H1 (cell line): ENCODE measurements around the gene CELF5. TPM values are rescaled to one million over a fixed set of nuclear protein-coding genes. Genes with fewer than 3 reads are reported as not detected.

ENCODE experiments used
- CTCF ChIA-PET: fragments of 300-600 bp; sonication (Branson Sonifier 250); formaldehyde crosslinking; loops from one replicate; lab custom pipeline; 2021; ENCODE audit not compliant: partially characterized antibody; lab: Charles Lee
- POLR2A ChIA-PET: fragments of 300-600 bp; sonication (Branson Sonifier 250); formaldehyde crosslinking; loops from one replicate; lab custom pipeline; 2021; ENCODE audit warnings: inconsistent platforms; ENCODE audit not compliant: partially characterized antibody; lab: Charles Lee
- DNase-seq, 2 experiments: peaks; one replicate each; pipeline versions ENCODE4 v3.0.0 to v3.0.0-alpha.2; 2010 to 2022; ENCODE audit warnings: low spot score in 2 of 2, low read depth in 1 of 2, mixed read lengths in 1 of 2
- FAIRE-seq: peaks from 2 replicates; lab custom pipeline; 2011; peaks lifted over from hg19 to GRCh38; lab: Jason Lieb, UNC
- H2AFZ ChIP-seq: 2 replicates; pipeline ENCODE4 v1.8.1; 2012; ENCODE audit warnings: low read length, inconsistent platforms
- H2AK5ac ChIP-seq: 2 replicates; pipeline ENCODE4 v1.6.1; 2013; ENCODE audit warnings: low read depth, low read length
- H2BK120ac ChIP-seq: replicated peaks from 2 replicates; pipeline ENCODE3; 2013; ENCODE audit warnings: low read depth, low read length, inconsistent platforms
- H2BK12ac ChIP-seq: 2 replicates; pipeline ENCODE4 v1.6.1; 2013; ENCODE audit warnings: low read depth, low read length
- H2BK15ac ChIP-seq: 2 replicates; pipeline ENCODE4 v1.6.1; 2013; ENCODE audit warnings: low read length
- H2BK20ac ChIP-seq: 2 replicates; pipeline ENCODE4 v1.6.1; 2013; ENCODE audit warnings: low read length
- H2BK5ac ChIP-seq: 2 replicates; pipeline ENCODE4 v1.6.1; 2013; ENCODE audit warnings: low read depth, low read length
- H3K14ac ChIP-seq: 2 replicates; pipeline ENCODE4 v1.6.1; 2013; ENCODE audit warnings: inconsistent platforms; ENCODE audit not compliant: insufficient read length
- H3K18ac ChIP-seq: 2 replicates; pipeline ENCODE4 v1.6.1; 2013; ENCODE audit warnings: low read length; ENCODE audit errors: extremely low read depth
- H3K23ac ChIP-seq: 2 replicates; pipeline ENCODE4 v1.6.1; 2013; ENCODE audit warnings: inconsistent platforms; ENCODE audit not compliant: insufficient read length
- H3K23me2 ChIP-seq: 2 replicates; pipeline ENCODE4 v1.6.1; 2013; ENCODE audit warnings: low read depth, low read length
- H3K27ac ChIP-seq: 2 replicates; pipeline ENCODE4 v1.6.1; 2011; ENCODE audit warnings: low read depth, low read length, inconsistent platforms
- H3K27me3 ChIP-seq, 4 experiments: replicated peaks in 1 of 4; 1 replicate in 1 of 4; 2 replicates in 3 of 4; pipeline versions ENCODE4 v1.6.1 to v1.8.1; 2011 to 2013; ENCODE audit warnings: low read length in 3 of 4, mild to moderate bottlenecking in 3 of 4, inconsistent platforms in 2 of 4, mixed read lengths in 2 of 4, moderate library complexity in 1 of 4; ENCODE audit not compliant: control insufficient read depth in 3 of 4, insufficient read depth in 3 of 4; ENCODE audit errors: extremely low read depth in 1 of 4
- H3K36me3 ChIP-seq, 4 experiments: 2 replicates each; pipeline versions ENCODE4 v1.6.1 to v1.8.1; 2011 to 2013; ENCODE audit warnings: mild to moderate bottlenecking in 4 of 4, low read length in 3 of 4, moderate library complexity in 2 of 4, control low read depth in 1 of 4, inconsistent platforms in 1 of 4; ENCODE audit not compliant: insufficient read depth in 4 of 4, control insufficient read depth in 2 of 4
- H3K4ac ChIP-seq: replicated peaks from 2 replicates; pipeline ENCODE3; 2013; ENCODE audit warnings: low read length, low read depth, mixed read lengths, inconsistent platforms; ENCODE audit not compliant: insufficient read length
- H3K4me1 ChIP-seq, 4 experiments: replicated peaks in 1 of 4; 1 replicate in 1 of 4; 2 replicates in 3 of 4; pipeline versions ENCODE4 v1.6.1 to v1.8.1; 2011 to 2013; ENCODE audit warnings: low read length in 3 of 4, inconsistent platforms in 2 of 4, mixed read lengths in 1 of 4; ENCODE audit not compliant: insufficient read depth in 4 of 4, control insufficient read depth in 3 of 4
- H3K4me2 ChIP-seq, 2 experiments: 2 replicates each; pipeline versions ENCODE4 v1.6.1 to v1.8.1; 2011 to 2013; ENCODE audit warnings: low read depth in 2 of 2, low read length in 2 of 2, control low read depth in 1 of 2, inconsistent platforms in 1 of 2, mild to moderate bottlenecking in 1 of 2; ENCODE audit not compliant: insufficient read depth in 1 of 2
- H3K4me3 ChIP-seq, 4 experiments: fragments of 200-600, 300-600 bp in 1 of 4; sonication (generic), shearing (Covaris generic), sonication (Bioruptor Twin) in 1 of 4; 2 replicates each; pipeline versions ENCODE4 v1.5.1 to v1.8.1; 2011 to 2016; ENCODE audit warnings: low read length in 4 of 4, low read depth in 3 of 4, control low read depth in 2 of 4, inconsistent platforms in 2 of 4, mild to moderate bottlenecking in 2 of 4, mixed read lengths in 1 of 4, moderate library complexity in 1 of 4; ENCODE audit not compliant: insufficient read depth in 2 of 4; ENCODE audit errors: extremely low read depth in 1 of 4
- H3K56ac ChIP-seq: replicated peaks from 2 replicates; pipeline ENCODE3; 2013; ENCODE audit warnings: low read depth, mild to moderate bottlenecking, mixed read lengths, low read length, inconsistent platforms; ENCODE audit not compliant: insufficient read length
- H3K79me1 ChIP-seq: 2 replicates; pipeline ENCODE4 v1.6.1; 2013; ENCODE audit warnings: low read depth, low read length, control low read depth
- H3K79me2 ChIP-seq, 2 experiments: 2 replicates each; pipeline versions ENCODE4 v1.6.1 to v1.8.1; 2012 to 2013; ENCODE audit warnings: low read length in 2 of 2, mild to moderate bottlenecking in 2 of 2, inconsistent platforms in 1 of 2; ENCODE audit not compliant: insufficient read depth in 2 of 2, control insufficient read depth in 1 of 2
- H3K9ac ChIP-seq, 4 experiments: replicated peaks in 1 of 4; 1 replicate in 1 of 4; 2 replicates in 3 of 4; pipeline versions ENCODE4 v1.6.1 to v1.8.1; 2011 to 2013; ENCODE audit warnings: low read depth in 3 of 4, low read length in 3 of 4, control low read depth in 2 of 4, mild to moderate bottlenecking in 2 of 4, moderate library complexity in 2 of 4, inconsistent platforms in 1 of 4; ENCODE audit errors: extremely low read depth in 1 of 4
- H3K9me3 ChIP-seq, 2 experiments: 2 replicates each; pipeline versions ENCODE4 v1.6.1 to v1.8.1; 2012 to 2013; ENCODE audit warnings: mild to moderate bottlenecking in 2 of 2, moderate library complexity in 2 of 2, control low read depth in 1 of 2, inconsistent platforms in 1 of 2, low read depth in 1 of 2, low read length in 1 of 2, mixed read lengths in 1 of 2; ENCODE audit not compliant: insufficient read depth in 2 of 2
- H4K20me1 ChIP-seq, 2 experiments: replicated peaks in 1 of 2; 2 replicates each; pipeline versions ENCODE3 to v1.8.1; 2011 to 2013; ENCODE audit warnings: inconsistent platforms in 2 of 2, low read length in 2 of 2, mild to moderate bottlenecking in 1 of 2; ENCODE audit not compliant: insufficient read depth in 2 of 2, control insufficient read depth in 1 of 2
- H4K5ac ChIP-seq: 2 replicates; pipeline ENCODE4 v1.6.1; 2013; ENCODE audit warnings: low read length, low read depth, mixed read lengths, inconsistent platforms; ENCODE audit not compliant: insufficient read length
- H4K8ac ChIP-seq: 2 replicates; pipeline ENCODE4 v1.8.0; 2013; ENCODE audit warnings: mild to moderate bottlenecking, moderate library complexity, low read length, inconsistent platforms; ENCODE audit not compliant: insufficient read depth; ENCODE audit errors: extremely low read depth
- H4K91ac ChIP-seq: replicated peaks from 2 replicates; pipeline ENCODE3; 2013; ENCODE audit warnings: low read length, mixed read lengths, inconsistent platforms; ENCODE audit not compliant: insufficient read length
- CTBP2 ChIP-seq: IDR thresholded peaks from 2 replicates; pipeline ENCODE4 v1.7.0; 2011; ENCODE audit warnings: borderline replicate concordance, mild to moderate bottlenecking, moderate library complexity, mixed read lengths, low read length; ENCODE audit not compliant: insufficient read depth, insufficient read length
- KDM4A ChIP-seq: IDR thresholded peaks from one replicate; pipeline ENCODE4 v1.7.1; 2012; ENCODE audit warnings: low read depth, mild to moderate bottlenecking, moderate library complexity, low read length, inconsistent platforms; ENCODE audit not compliant: severe bottlenecking
- KDM5A ChIP-seq: fragments of 200-600 bp; IDR thresholded peaks from 2 replicates; pipeline ENCODE4 v1.7.1; 2012; ENCODE audit warnings: mild to moderate bottlenecking, low read length, inconsistent platforms, mixed read lengths
- NANOG ChIP-seq: IDR thresholded peaks from 2 replicates; pipeline ENCODE4 v1.6.1; 2011; ENCODE audit warnings: low read length, low read depth, mild to moderate bottlenecking, inconsistent platforms; ENCODE audit not compliant: insufficient read depth, poor library complexity, severe bottlenecking
- POLR2A ChIP-seq, 2 experiments: IDR thresholded peaks; 1 replicate in 1 of 2; 2 replicates in 1 of 2; pipeline ENCODE4 v1.6.1; 2011; ENCODE audit warnings: low read depth in 2 of 2, low read length in 2 of 2, mild to moderate bottlenecking in 2 of 2; ENCODE audit errors: control extremely low read depth in 1 of 2
- SRF ChIP-seq: IDR thresholded peaks from 2 replicates; pipeline ENCODE4 v1.6.1; 2011; ENCODE audit warnings: mild to moderate bottlenecking, low read depth, low read length, moderate library complexity
- WGBS, 2 experiments: shearing (Covaris generic) in 1 of 2; methylation state at CpG; one replicate each; pipeline versions ENCODE4 v1.1.6 to v1.1.7; 2013 to 2015; ENCODE audit warnings: low lambda C conversion rate in 2 of 2, mixed read lengths in 2 of 2, inconsistent platforms in 1 of 2, low coverage in 1 of 2, missing lambda C conversion rate in 1 of 2; ENCODE audit not compliant: insufficient replicate concordance in 2 of 2, insufficient coverage in 1 of 2, insufficient read length in 1 of 2; ENCODE audit errors: extremely low coverage in 1 of 2, missing lambda C conversion rate in 1 of 2; 5-methylcytosine and 5-hydroxymethylcytosine counted together
- polyA plus RNA-seq, 7 experiments: library from polyadenylated mRNA; depleted of rRNA in 3 of 7; stranded (reverse) in 5 of 7; unstranded in 2 of 7; fragments of >200 nt in 5 of 7; fragments of 200-250 nt in 2 of 7; gene quantifications; 1 replicate in 5 of 7; 2 replicates in 1 of 7; 4 replicates in 1 of 7; pipeline versions ENCODE4 v1.2.1 to v1.2.3, GENCODE V29; 2011 to 2013; ENCODE audit warnings: missing spikeins in 2 of 7, mixed read lengths in 2 of 7
- total RNA-seq: library from RNA; stranded (reverse); fragmentation: NEBNext Ultra II Directional; extraction: Animal tissue kit (Norgen Biotek cat#: 25700); gene quantifications from 2 replicates; pipeline ENCODE4 v1.2.1, GENCODE V29; 2021
- TF ChIP-seq, protein P1 (sequence below): IDR thresholded peaks from 2 replicates; pipeline ENCODE4 v1.6.1; 2012; ENCODE audit warnings: low read length, inconsistent platforms

Gene CELF5
- total and polyA plus RNA-seq, 2 of the 8 experiments (the other 6 are each of a cell fraction or from before 2014, with no cell fraction given): 9.8 to 15.0 TPM

DNA sequence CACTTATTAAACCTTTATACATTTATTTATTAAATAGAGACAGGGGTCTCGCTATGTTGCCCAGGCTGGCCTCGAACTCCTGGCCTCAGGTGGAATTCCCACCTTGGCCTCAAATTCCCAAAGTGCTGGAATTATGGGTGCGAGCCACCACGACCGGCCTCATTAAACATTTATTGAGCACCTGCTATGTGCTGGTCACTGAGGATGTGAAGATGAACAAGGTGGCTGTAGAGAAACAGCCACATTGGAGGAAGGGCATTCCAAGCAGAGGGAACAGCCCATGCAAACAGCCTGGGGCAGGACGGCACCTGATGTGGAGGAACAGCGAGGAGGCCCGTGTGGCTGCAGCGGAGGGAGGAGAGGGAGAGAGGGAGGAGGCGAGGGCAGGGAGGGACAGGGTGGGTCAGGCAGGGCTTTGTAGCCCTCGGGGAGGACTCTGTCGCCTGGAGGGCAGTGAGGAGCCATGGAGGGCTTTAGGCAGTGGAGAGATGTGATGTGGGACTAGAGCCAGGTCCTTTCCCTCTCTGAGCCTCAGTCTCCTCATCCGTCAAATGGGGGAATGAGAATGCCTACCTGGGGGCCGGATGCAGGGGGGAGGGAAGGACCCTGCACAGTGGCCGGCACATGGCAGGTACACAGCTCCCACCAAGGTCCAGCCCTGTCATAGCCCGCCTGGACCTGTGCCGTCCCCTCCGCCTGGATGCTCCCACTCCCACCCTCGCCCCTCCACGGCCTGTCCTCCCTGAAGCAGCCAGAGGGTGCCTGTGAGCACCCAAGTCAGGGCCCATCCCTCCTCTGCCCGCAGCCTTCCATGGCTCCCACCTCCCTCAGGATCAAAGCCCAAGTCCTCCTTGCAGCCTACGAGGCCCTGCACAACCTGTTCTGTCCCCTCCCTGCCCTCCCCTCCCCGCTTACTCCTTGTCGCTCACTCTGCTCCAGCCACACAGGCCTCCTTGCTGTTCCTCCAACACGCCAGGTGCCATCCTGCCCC is 120.4 kb downstream of the CELF5 start:
- Histone ChIP-seq H2BK120ac (no peak overlapping the region), H3K56ac (no peak overlapping the region), H3K4me3 (no peak overlapping the region), H3K4me2 (no peak overlapping the region), H3K23ac (no peak overlapping the region), H3K27me3 (peaks cover 0 to 1% (median 0%) of the 10 kb centered on the region in 4 experiments; a peak in 3 of 7 replicates), H2BK15ac (no peak overlapping the region), H2AK5ac (no peak overlapping the region), H2BK5ac (no peak overlapping the region), H4K5ac (no peak overlapping the region), H4K91ac (no peak overlapping the region), H3K4ac (no peak overlapping the region), H3K9me3 (no peaks in the 10 kb centered on the region), H3K79me2 (no peaks in the 10 kb centered on the region), H4K20me1 (no peaks in the 10 kb centered on the region), H3K4me1 (no peaks in the 10 kb centered on the region), H3K23me2 (no peaks in the 10 kb centered on the region), H3K9ac (no peak overlapping the region), H3K36me3 (no peaks in the 10 kb centered on the region), H2AFZ (no peak overlapping the region), H3K14ac (no peak overlapping the region), H3K79me1 (no peaks in the 10 kb centered on the region), H4K8ac (no peak overlapping the region), H2BK20ac (no peak overlapping the region), H3K18ac (no peak overlapping the region), H3K27ac (no peak overlapping the region), H2BK12ac (no peak overlapping the region)
- 89% methylated on average over 15 of the region's 25 CpGs; no CpG with 5 or more reads in 1 of the 2 experiments for WGBS, 2 experiments
- POLR2A ChIA-PET: no interaction called here
- no peak for FAIRE-seq
- TF ChIP-seq, protein P1, sequence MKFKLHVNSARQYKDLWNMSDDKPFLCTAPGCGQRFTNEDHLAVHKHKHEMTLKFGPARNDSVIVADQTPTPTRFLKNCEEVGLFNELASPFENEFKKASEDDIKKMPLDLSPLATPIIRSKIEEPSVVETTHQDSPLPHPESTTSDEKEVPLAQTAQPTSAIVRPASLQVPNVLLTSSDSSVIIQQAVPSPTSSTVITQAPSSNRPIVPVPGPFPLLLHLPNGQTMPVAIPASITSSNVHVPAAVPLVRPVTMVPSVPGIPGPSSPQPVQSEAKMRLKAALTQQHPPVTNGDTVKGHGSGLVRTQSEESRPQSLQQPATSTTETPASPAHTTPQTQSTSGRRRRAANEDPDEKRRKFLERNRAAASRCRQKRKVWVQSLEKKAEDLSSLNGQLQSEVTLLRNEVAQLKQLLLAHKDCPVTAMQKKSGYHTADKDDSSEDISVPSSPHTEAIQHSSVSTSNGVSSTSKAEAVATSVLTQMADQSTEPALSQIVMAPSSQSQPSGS: no peak
- no peak for TF ChIP-seq NANOG
- no peak for TF ChIP-seq KDM5A
- TF ChIP-seq POLR2A (IDR thresholded peaks at IDR 0.05; ENCODE audit: control extremely low read depth in 1 of 2, low read depth in 2 of 2, low read length in 2 of 2): no peak
- TF ChIP-seq KDM4A: no peak
- no peak for TF ChIP-seq SRF
- no peak for TF ChIP-seq CTBP2
- CTCF ChIA-PET: interaction anchor here (0.8 to 7.3 kb wide), 5 partner anchors 40 to 129 kb away, joined by 3 to 77 read pairs (median 4); no protein-coding TSS in a partner anchor
- no peak for DNase-seq
